Neutrophil (primary cell): Measurements from ENCODE around the gene GPR153.

ENCODE experiments used
- H3K27ac ChIP-seq: fragments of 200-600 bp; sonication (generic); 2 replicates; pipeline ENCODE4 v1.5.1; 2016; ENCODE audit warnings: mild to moderate bottlenecking, moderate library complexity
- H3K27me3 ChIP-seq: fragments of 200-600 bp; sonication (generic); 2 replicates; pipeline ENCODE4 v1.6.0; 2016; ENCODE audit warnings: mild to moderate bottlenecking
- H3K36me3 ChIP-seq: fragments of 200-600 bp; sonication (generic); 2 replicates; pipeline ENCODE4 v1.5.1; 2017
- H3K4me1 ChIP-seq, 2 experiments: fragments of 200-600 bp in 1 of 2; sonication (generic) in 1 of 2; 1 replicate in 1 of 2; 2 replicates in 1 of 2; pipeline versions ENCODE4 v1.5.1 to v1.6.1; 2013 to 2016; ENCODE audit warnings: low read depth in 1 of 2, low read length in 1 of 2, mild to moderate bottlenecking in 1 of 2, moderate library complexity in 1 of 2; ENCODE audit not compliant: control insufficient read depth in 1 of 2, insufficient read depth in 1 of 2
- H3K4me3 ChIP-seq, 2 experiments: fragments of 200-600 bp in 1 of 2; sonication (generic) in 1 of 2; 1 replicate in 1 of 2; 2 replicates in 1 of 2; pipeline ENCODE4 v1.5.1; 2013 to 2016; ENCODE audit warnings: low read depth in 1 of 2, low read length in 1 of 2, mild to moderate bottlenecking in 1 of 2, moderate library complexity in 1 of 2
- H3K9me3 ChIP-seq: fragments of 200-600 bp; sonication (generic); 2 replicates; pipeline ENCODE4 v1.5.1; 2016
- CTCF ChIP-seq: fragments of 200-600 bp; sonication (generic); IDR thresholded peaks from 2 replicates; pipeline ENCODE4 v1.5.1; 2016; ENCODE audit warnings: antibody characterized with exemption

The GPR153 gene

GRCh38 chr1:6292102-6292501 is 31.2 kb upstream of the GPR153 start:
- Histone ChIP-seq H3K9me3 (no peaks in the 10 kb centered on the region), H3K4me1 (no peaks in the 10 kb centered on the region), H3K27ac (no peak overlapping the region), H3K4me3 (no peak overlapping the region), H3K27me3 (no peaks in the 10 kb centered on the region), H3K36me3 (no peaks in the 10 kb centered on the region)
- no peak for TF ChIP-seq CTCF

GRCh38 chr1:6288665-6289064 is 27.8 kb upstream of the GPR153 start:
- no peak overlapping the region for H3K4me3 ChIP-seq
- H3K4me1 ChIP-seq, result no peaks in the 10 kb centered on the region
- TF ChIP-seq CTCF, result no peak
- H3K9me3 ChIP-seq, result no peaks in the 10 kb centered on the region
- H3K27ac ChIP-seq, result no peak overlapping the region
- no peaks in the 10 kb centered on the region for H3K36me3 ChIP-seq
- H3K27me3 ChIP-seq, result no peaks in the 10 kb centered on the region

GRCh38 chr1:6288026-6288425 is 27.1 kb upstream of the GPR153 start:
- Histone ChIP-seq H3K27ac (no peak overlapping the region), H3K4me1 (no peaks in the 10 kb centered on the region), H3K4me3 (no peak overlapping the region), H3K9me3 (no peaks in the 10 kb centered on the region), H3K27me3 (no peaks in the 10 kb centered on the region), H3K36me3 (no peaks in the 10 kb centered on the region)
- TF ChIP-seq CTCF, result no peak

- H3K36me3 ChIP-seq, result no peaks in the 10 kb centered on the region
- TF ChIP-seq CTCF, result no peak
- no peaks in the 10 kb centered on the region for H3K4me1 ChIP-seq
- H3K9me3 ChIP-seq, result no peaks in the 10 kb centered on the region
- H3K4me3 ChIP-seq, result no peak overlapping the region
- no peaks in the 10 kb centered on the region for H3K27me3 ChIP-seq
- H3K27ac ChIP-seq, result no peak overlapping the region
These were observed 26.6 kb upstream of the GPR153 start for GRCh38 chr1:6287431-6287886.

- H3K36me3 ChIP-seq, result no peaks in the 10 kb centered on the region
- no peaks in the 10 kb centered on the region for H3K4me1 ChIP-seq
- no peak for TF ChIP-seq CTCF
- no peak overlapping the region for H3K27ac ChIP-seq
- H3K9me3 ChIP-seq, result no peaks in the 10 kb centered on the region
- no peaks in the 10 kb centered on the region for H3K27me3 ChIP-seq
- no peak overlapping the region for H3K4me3 ChIP-seq
These were observed 26.1 kb upstream of the GPR153 start for GRCh38 chr1:6287029-6287428.

GRCh38 chr1:6286266-6286665 is 25.4 kb upstream of the GPR153 start:
- Histone ChIP-seq H3K27ac (no peak overlapping the region), H3K4me3 (no peak overlapping the region), H3K4me1 (no peaks in the 10 kb centered on the region), H3K27me3 (no peaks in the 10 kb centered on the region), H3K36me3 (no peaks in the 10 kb centered on the region), H3K9me3 (no peaks in the 10 kb centered on the region)
- no peak for TF ChIP-seq CTCF
